Left colon (tissue), 2 donors: ENCODE data around the gene DRD5. TPM values are rescaled to one million over a fixed set of nuclear protein-coding genes. Genes with fewer than 3 reads are reported as not detected.
"Not testable (repeated sequence)": the region's sequence is repeated elsewhere in the genome, so short reads cannot be mapped to it uniquely, and the experiment has no call there.

Source experiments
- ATAC-seq: fragments of 200-7000 bp; cut with Tn5 transposase; one replicate; pipeline ENCODE4 v1.9.1; 2020; ENCODE audit warnings: mild to moderate bottlenecking, moderate library complexity
- DNase-seq, 2 donors: peaks; one replicate each; pipeline ENCODE4 v3.0.0-alpha.2; 2020
- intact Hi-C, 2 donors: fragments of 100-400 bp; cut with DNase I in 1 of 2; cut with micrococcal nuclease in 1 of 2; formaldehyde crosslinking; loops; one replicate each; pipeline versions ENCODE4 v1.11.2 to v1.14.0; 2022; cut with DNase I, micrococcal nuclease
- long read RNA-seq: library from polyadenylated mRNA; unstranded; transcript quantifications from one replicate; pipeline ENCODE4 v2.0.0, GENCODE V29; 2021
- total RNA-seq, 2 donors: library from RNA; stranded (reverse); fragmentation: NEBNext Ultra II Directional; extraction: Animal tissue kit (Norgen Biotek cat#: 25700); gene quantifications; one replicate each; pipeline ENCODE4 v1.2.1, GENCODE V29; 2021
- donor health status: DM: no; HTN: no; CAD: no.
- donor health status: DM: yes; HTN: yes; CAD: no.

Gene DRD5
- total RNA-seq, result under 1 TPM in 1 of 2 donors, not detected in 1; 0.28 TPM
- long read RNA-seq, result 0 reads

GRCh38 chr4:9781343-9782135 is at the start of gene DRD5:
DRD5 (plus strand) TSS chr4:9781634; CDS start chr4:9782030, 396 bp downstream.
- no peak for DNase-seq
- no peak for ATAC-seq
- intact Hi-C loops, result no loop called here

- ATAC-seq, intact Hi-C loops, DNase-seq: not testable (repeated sequence)
Observed at GRCh38 chr4:9732256-9732655, 49.2 kb upstream of the DRD5 start.

GRCh38 chr4:9735515-9735914 is 45.9 kb upstream of the DRD5 start:
- ATAC-seq, result no peak
- intact Hi-C loops, result no loop called here
- peak in 1 of 2 donors; percentile 9 for DNase-seq

- ATAC-seq, DNase-seq, intact Hi-C loops: not testable (repeated sequence)
Observed at GRCh38 chr4:9737280-9737679, 44.2 kb upstream of the DRD5 start.

- ATAC-seq, DNase-seq, intact Hi-C loops: not testable (repeated sequence)
Observed at GRCh38 chr4:9743789-9744188, 37.6 kb upstream of the DRD5 start.

GRCh38 chr4:9745782-9746181 is 35.7 kb upstream of the DRD5 start:
- intact Hi-C loops, result no loop called here
- DNase-seq (no peak), ATAC-seq (no peak)

GRCh38 chr4:9758641-9759317 is 22.7 kb upstream of the DRD5 start:
- intact Hi-C loops, result no loop called here
- no peak for DNase-seq
- ATAC-seq, result no peak

GRCh38 chr4:9762823-9763475 is 18.5 kb upstream of the DRD5 start:
- ATAC-seq (peak; percentile 52), DNase-seq (peak; percentile 36 to 46)
- intact Hi-C loops, result loop anchor here (5.0 to 10.0 kb wide), 3 partner anchors 252 to 642 kb away; no protein-coding TSS in a partner anchor

- no peak for ATAC-seq
- intact Hi-C loops, result loop anchor here (5.0 to 10.0 kb wide), 3 partner anchors 251 to 641 kb away; no protein-coding TSS in a partner anchor
- no peak for DNase-seq
Observed at GRCh38 chr4:9764155-9764696, 17.2 kb upstream of the DRD5 start.

- DNase-seq, result peak in 1 of 2 donors; percentile 34
- no peak for ATAC-seq
- intact Hi-C loops, result loop anchor here (10.0 kb wide), 2 partner anchors 250 to 640 kb away; no protein-coding TSS in a partner anchor
Observed at GRCh38 chr4:9765091-9765490, 16.3 kb upstream of the DRD5 start.

GRCh38 chr4:9769321-9769720 is 12.1 kb upstream of the DRD5 start:
- intact Hi-C loops, result loop anchor here (10.0 kb wide), 2 partner anchors 245 to 635 kb away; no protein-coding TSS in a partner anchor
- ATAC-seq, result no peak
- DNase-seq, result no peak

GRCh38 chr4:9771034-9771433 is 10.4 kb upstream of the DRD5 start:
- no peak for DNase-seq
- intact Hi-C loops, result no loop called here
- no peak for ATAC-seq

- intact Hi-C loops, result no loop called here
- DNase-seq, result no peak
- no peak for ATAC-seq
Observed at GRCh38 chr4:9773471-9773870, 8.0 kb upstream of the DRD5 start.

GRCh38 chr4:9782136-9782436 is 652 bp downstream of the DRD5 start:
- intact Hi-C loops, result no loop called here
- ATAC-seq (no peak), DNase-seq (no peak)

- DNase-seq (peak; percentile 20 to 63), ATAC-seq (peak; percentile 69)
- intact Hi-C loops, result not testable (repeated sequence)
Observed at GRCh38 chr4:9785891-9786290, 4.5 kb downstream of the DRD5 start.

GRCh38 chr4:9792381-9792780 is 10.9 kb downstream of the DRD5 start:
- ATAC-seq, result no peak
- intact Hi-C loops, result no loop called here

GRCh38 chr4:9796641-9797040 is 15.2 kb downstream of the DRD5 start:
- intact Hi-C loops, DNase-seq, ATAC-seq: not testable (repeated sequence)

More at GRCh38 chr4:9792381-9792780, 10.9 kb downstream of the DRD5 start:
- DNase-seq, result no peak

GRCh38 chr4:9800848-9801247 is 19.4 kb downstream of the DRD5 start:
- intact Hi-C loops, result no loop called here
- no peak for DNase-seq
- no peak for ATAC-seq

- DNase-seq (no peak), ATAC-seq (no peak)
- intact Hi-C loops, result no loop called here
Observed at GRCh38 chr4:9804918-9805317, 23.5 kb downstream of the DRD5 start.
